ENCODE measurements around the gene ZNF827.

GRCh38 chr4:145709336-145709735 is 229.3 kb downstream of the ZNF827 start:
- TF ChIP-seq CTCF (IDR thresholded peaks at IDR 0.05; ENCODE audit: control extremely low read depth in 1 of 3, insufficient read depth in 1 of 3, low read depth in 1 of 3, low read length in 3 of 3) (no peak), EGR1 (IDR thresholded peaks at IDR 0.05; ENCODE audit: borderline replicate concordance, low read depth, low read length) (no peak), YY1 (IDR thresholded peaks at IDR 0.05; ENCODE audit: low read depth, low read length) (no peak), EZH2 (IDR thresholded peaks at IDR 0.05; ENCODE audit: low read depth, low read length, severe bottlenecking) (no peak), E2F6 (IDR thresholded peaks at IDR 0.05) (no peak), TAF1 (IDR thresholded peaks at IDR 0.05; ENCODE audit: low read depth, low read length) (no peak)

Measured in H1 (cell line).